NCI-H1436 (cell line): ENCODE data around the gene PEX13.

Experiments
- DNase-seq: peaks from one replicate; lab custom pipeline; 2025; lab: John Stamatoyannopoulos, UW

Gene PEX13

DNA sequence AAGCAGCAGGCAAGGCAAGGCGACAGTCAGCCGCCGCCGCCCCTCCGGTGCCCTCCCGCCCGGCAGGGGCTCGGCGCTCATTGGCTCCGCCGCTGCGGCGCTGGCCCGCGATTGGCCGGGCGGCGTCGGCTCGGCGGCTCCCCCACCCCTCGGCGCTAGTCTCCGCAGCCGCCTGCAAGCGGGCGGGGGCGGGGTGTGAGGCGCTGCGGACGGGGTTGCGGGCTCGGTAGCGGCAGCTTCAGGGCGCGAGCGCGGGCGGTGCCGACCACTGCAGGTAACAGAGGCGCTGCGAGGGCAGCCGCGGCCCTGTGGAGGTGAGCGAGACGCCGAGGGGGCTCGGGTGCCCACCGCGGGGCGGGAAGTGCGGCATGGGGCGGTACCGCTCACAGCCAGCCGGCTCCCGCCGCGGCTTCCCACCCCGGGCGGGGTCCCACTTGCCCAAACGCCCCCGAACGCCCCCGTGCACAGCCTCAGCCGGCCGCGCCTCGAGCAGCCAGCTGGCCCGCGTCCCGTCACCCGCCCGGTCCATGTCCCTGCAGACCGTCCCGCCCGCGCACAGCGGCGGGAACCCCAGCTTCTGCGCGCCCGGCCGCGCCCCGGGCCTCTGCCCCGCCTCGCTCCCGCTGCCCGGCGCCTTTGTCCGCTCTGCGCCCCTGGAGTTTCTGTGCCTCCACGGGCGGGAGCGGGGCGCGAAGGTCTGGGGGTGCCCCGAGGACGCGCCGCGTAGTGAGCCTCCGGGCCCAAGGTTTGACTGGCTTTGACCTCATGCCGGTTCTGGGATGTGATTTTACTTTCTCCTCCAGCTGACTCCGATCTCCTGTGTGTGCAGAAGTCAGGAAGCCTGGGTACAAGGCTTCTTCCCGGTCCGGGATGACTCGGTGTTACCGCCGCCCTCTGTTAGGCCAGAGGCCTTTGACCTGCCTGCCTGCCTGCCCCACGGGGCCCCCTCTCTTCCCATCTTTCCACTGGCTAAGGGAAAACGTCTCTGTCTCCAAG lies 48.5 kb downstream of the PEX13 start, which contains the start of gene SANBR:
Gene SANBR (plus strand): TSS at position 158 of the 996 bp plus-strand sequence. CDS start 4,480 bp downstream, outside the sequence.
- DNase-seq: peak; percentile 88

- no peak for DNase-seq
Observed at GRCh38 chr2:61074100-61074499, 56.6 kb downstream of the PEX13 start.

GRCh38 chr2:61085883-61086282 lies 68.4 kb downstream of the PEX13 start:
- no peak for DNase-seq

DNA sequence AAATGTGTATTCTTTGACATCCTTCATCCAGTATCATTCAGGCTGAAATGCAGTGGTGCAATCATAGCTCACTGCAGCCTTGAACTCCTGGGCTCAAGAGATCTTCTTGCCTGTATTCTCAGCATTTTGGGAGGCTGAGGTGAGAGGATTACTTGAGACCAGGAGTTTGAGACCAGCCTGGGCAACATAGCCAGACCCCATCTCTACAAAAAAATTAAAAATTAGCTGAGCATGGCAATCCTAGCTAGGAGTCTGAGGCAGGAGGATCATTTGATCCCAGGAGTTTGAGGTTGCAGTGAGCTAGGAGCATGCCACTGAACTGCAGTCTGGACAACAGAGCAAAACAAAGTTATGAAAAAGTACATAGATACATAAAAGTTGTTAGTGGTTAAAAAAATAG lies 72.3 kb downstream of the PEX13 start:
- no peak for DNase-seq

GRCh38 chr2:61090386-61090921 lies 72.9 kb downstream of the PEX13 start:
- no peak for DNase-seq

DNA sequence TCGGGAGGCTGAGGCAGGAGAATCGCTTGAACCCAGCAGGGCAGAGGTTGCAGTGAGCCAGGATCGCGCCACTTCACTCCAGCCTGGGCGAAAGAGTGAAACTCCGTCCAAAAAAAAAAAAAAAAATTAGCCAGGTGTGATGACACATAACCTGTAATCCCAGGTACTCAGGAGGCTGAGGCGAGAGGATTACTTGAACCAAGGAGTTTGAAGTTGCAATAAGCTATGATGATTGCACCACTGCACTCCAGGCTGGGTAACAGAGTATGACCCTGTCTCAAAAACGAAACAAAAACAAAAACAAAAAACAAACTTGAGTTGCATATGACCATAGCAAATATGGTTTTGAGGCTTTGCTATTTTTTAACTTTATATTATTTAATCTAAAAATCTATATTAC lies 74.0 kb downstream of the PEX13 start:
- DNase-seq: no peak

GRCh38 chr2:61096438-61096837 lies 78.9 kb downstream of the PEX13 start:
- DNase-seq: no peak

GRCh38 chr2:61100801-61101200 lies 83.3 kb downstream of the PEX13 start:
- no peak for DNase-seq
